Activated CD4-positive, alpha-beta T cell treated with anti-CD3 and anti-CD28 coated beads, Interleukin-2, amount 50 U/mL, for 48 hours (primary cell): ENCODE data around the gene TSHZ1.
A peak's percentile ranks its signal among the peaks of the same experiment; 100 is the strongest.

Experiments used
- DNase-seq, 2 experiments: peaks; one replicate each; pipeline ENCODE4 v3.0.0-alpha.2; 2020

Gene TSHZ1

DNA sequence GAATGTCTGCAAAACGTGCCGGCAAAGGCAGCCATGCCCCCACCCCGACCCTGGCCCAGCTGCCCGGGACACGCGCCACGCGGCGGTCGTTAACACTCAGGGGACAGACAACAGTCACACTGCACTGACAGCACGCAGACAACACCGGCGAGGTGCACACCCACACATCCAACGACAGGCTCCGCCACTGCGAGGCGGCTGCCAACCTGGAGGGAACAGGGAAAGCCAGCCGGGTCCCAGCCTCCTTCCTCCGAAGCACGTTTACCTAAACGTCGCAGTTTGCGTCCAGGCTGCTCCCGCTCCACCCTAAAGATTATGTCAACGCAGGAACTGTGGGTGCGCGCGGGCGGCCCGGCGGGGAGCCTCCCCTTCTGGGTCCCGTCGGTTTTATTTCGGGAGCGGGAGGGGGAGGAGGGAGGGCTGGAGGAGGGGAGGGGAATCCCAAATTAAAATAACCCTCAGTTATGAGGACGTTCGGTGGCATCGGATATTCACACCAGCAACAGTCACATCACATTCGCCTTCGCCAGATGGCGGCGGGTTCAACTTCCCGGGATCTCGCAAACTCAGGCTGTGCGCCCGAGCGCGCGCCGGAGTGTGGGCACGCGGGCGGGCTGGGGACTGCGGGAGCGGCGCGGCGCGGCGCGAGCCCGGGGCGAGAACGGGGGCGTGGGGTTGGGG lies 2.3 kb upstream of the TSHZ1 start:
- peak; percentile 59 to 65 for DNase-seq

DNA sequence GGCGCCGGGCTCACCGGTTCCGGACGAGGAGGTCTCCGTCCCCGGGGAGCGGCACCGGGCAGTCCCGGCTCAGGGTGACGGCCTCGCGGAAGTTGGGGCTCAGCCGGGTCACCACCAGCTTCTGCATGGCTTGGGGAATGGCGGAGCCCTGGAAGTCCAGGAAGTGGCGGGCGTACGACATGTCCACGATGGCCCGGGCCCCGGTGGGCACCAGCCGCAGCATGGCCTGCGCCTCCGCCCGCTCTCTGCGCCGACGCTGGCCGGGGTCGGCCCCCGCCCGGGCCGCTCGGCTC lies 1.8 kb upstream of the TSHZ1 start:
- DNase-seq: peak; percentile 43 to 49

DNA sequence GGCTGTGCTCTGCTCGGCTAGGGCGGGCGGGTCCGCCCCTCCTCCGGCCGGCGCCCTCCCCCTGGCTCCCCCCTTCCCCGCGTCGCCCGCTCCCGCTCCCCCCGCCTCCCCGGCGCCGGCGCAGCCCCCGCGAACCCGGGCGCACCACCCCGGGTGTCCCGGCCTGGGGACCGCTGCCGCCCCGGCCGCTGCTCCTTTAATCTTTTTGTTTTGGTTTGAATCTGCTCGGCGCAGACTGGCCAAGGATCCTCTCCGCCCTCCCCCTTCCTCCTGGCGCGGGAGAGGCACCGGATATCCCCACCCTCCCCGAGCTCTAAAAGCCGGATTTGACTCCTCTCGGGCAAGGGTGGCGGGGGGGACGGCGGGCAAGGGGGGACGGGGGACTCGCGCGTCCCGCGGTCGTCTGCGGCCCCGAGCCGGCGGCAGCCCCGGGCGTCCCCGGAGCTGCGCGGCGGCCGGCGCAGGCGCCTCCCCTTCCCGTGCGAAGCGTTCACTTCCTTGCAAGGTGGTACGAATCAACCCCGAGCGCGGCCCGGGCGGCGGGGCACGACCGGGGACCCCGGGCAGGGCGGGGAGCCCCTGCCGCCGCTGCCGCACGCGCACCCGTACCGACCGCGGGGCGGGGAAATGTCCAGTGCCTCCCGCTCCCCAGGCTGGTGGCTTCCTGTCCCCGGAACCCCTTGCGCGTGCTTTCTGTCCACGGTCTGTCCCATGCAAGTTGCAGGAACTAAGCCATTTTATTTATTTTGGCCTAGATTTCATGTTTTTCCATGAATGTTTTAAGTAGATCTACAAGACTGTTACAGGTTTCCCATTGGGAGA lies 1.3 kb upstream of the TSHZ1 start, which contains the start of gene PTGR3:
Gene PTGR3, minus strand, starts transcription at position 11 of the 822 bp plus-strand sequence. CDS start 81 bp downstream, outside the sequence.
- peak; percentile 81 to 85 for DNase-seq

DNA sequence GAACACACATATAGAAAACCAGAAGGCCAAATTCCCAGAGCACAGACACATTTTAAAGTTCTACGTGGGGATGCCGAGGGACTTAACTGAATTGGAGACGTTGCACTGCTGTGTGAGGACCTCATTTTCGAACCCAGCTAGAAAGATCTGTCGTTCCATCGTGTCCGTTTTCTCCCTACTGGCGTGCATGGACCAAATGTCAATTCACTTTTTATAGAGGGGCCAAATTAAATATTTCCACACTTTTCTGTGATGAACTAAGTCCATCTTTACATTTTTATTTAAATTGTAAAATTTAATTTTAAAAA lies 692 bp upstream of the TSHZ1 start:
- DNase-seq: no peak

DNA sequence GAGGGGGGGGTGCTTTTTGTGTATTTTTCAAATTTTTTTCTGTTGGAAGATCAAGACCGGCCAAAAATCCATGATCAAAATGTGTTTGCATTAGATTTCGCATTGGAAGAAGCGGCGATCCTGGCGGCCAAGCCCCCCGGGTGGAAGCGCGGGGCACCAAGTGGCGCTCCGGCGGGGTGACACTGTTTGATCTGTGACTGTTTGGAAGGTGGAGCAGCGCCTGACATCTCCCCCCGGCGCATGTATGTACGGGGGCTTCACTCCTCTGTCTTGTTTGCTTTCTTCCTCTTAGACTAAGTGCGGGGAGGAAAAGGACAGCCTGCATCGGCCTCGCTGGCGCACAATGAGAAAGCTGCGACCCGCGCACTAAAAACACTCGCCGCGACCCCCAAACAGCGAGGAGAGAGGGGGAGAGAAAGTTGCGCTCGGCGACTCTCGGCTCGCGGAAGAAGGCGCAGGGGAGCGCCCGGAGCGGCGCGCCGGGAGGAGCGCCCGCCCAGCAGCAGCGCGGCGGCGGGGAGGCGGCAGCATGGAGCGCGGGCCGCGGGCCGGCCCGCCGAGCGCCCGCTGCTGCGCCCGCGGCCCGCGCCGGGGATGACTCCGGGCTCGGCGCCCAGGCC lies 515 bp downstream of the TSHZ1 start:
- DNase-seq: peak in 1 of 2 experiments; percentile 31

DNA sequence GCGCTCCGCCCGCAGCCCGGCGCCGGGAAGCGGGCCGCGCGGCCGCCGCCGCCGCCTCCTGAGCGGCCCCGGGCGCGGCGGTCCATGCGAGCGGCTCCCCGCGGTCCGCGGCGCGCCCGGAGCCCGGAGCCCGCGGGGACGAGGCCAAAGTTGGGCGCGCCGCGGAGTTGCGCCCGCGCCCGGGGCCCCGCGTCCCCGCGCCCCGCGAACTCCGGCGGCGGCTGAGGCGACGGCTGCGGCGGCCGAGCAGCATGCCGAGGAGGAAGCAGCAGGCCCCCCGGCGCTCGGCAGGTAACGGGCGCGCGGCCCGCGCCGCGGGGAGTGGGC lies 992 bp downstream of the TSHZ1 start:
- no peak for DNase-seq

DNA sequence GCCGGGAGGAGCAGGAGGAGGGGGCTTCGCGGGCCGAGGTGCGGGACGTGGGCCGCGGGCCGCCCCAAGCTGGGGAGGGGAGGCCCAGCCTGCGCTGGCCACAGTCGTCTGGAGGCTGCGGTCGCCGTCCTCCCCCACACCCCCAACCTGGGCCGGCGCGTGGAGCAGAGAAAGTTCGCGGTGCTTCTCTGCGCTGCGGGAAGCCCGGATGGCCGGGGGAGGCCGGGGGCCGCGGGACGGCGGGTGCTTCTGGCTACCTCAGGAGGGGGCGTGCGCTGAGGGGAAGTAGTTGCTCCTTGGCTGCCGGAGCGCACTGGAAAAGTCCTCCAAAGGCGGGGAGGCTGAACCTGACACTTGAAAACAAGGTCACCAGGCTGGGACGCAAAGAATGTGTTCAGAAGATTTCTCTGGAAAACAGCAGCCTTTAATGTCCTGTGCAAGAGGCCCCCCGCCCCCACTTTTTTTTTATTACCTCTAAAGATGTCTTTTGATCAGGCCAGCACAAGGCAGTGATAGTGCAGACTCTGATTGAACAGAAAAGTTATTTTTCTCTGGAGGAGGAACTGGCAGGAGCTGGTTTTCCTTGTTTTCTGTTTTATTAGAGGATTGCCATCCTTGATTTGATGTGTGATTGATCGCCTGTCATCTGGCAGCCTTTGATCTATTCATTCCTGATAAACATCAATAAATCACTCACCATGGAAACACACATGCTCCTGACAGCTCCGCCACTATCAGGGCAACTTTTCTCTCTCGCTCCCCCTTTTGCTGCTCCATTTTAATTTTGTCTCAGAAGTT lies 1.6 kb downstream of the TSHZ1 start:
- peak; percentile 42 to 55 for DNase-seq

DNA sequence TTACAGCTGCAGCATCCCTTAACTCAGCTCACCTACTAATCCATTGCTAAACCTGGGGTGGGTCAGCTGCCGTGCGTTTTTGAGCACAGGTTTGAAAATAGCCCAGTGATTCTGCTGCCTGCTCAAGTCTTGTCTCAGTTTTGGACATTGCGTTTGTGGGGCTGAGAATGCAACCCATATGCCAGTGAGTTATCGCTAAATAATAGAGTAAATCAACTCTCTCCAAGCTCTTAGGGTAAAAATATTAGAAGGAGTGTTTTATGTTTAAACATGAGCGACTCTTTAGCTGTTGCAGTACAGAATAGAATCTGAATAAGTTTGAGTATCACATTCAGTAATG lies 2.1 kb downstream of the TSHZ1 start:
- no peak for DNase-seq

DNA sequence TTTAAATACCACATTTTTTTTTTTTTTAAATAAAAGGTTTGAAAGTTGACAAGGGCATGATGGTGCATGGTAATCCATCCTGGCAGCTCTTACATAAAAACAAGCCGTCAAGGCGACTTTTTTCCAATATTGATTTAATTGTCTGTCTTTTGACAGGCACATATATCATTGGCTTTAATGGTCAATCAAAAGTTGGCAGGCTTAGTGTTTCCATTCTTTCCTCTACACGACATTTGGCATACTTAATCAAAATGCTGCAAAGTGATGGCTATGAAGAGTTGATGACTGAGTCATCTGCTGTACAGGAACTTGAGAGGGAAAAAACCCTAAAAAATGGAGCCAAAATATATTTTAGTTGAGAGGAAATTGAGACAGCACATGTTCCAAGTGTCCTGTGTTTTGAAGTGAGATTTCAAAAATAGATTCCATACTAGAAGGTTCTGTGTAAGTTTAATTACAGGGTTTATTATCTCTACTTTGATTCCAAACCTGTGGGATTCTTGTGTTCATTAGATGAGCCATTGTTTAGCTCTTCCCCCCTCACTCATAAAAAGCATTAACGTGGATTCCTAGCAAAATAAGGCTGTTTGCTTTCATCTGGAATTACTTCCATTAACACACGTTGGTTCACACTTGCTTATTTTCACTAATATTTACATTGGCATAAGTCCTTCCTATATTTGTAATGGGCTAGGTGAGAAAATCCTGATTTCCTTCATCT lies 3.2 kb downstream of the TSHZ1 start:
- no peak for DNase-seq

DNA sequence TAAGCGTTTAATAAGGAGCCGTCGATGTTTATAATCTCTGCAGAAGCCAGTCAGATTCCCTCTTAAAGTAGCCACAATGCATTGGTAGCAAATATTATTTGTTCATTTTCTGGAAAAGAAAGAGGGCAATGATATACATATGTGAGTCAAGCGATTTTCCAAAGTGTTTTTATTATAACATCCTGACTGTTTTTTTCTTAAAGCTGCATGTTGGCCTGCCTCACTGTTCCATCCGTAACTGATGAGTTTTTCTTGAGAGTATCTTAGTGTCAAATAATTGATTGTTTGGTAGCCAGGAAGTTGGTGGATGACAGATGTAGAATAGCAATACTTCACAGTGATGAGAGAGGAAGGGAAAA lies 3.7 kb downstream of the TSHZ1 start:
- no peak for DNase-seq

DNA sequence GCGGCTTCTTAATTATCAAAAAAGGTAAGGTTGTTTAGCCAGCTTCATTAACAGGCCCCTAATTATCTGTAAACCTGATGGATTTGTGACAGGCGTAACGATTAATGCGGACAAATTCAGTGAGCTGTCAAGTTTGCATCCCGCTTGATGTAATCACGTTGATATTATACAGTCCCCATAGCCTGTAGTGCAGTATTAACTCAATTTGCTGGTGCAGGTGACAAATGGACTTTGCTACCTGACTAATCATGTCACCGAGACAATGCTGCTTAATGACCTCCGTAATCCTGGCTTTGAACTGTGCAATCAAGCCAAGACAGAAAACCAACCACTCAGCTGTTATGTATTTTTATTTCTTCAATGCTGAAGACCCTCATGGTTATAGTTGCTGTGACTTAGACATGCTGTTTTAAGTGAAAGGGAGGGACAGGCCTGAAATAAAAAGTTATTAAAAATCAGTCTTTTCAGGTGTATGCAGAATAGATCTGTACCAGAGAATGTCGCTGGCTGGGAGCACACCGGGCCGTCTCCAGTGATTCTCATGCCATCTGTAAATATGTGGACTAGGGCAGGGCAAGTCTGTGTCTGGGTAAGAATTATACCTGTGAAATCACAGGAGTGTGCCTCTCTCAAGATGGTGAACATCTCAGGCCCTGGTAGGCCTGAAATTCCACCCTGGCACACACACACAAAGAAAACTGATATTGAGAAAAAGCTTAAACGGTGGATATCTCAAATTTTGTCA lies 4.3 kb downstream of the TSHZ1 start:
- DNase-seq: no peak

DNA sequence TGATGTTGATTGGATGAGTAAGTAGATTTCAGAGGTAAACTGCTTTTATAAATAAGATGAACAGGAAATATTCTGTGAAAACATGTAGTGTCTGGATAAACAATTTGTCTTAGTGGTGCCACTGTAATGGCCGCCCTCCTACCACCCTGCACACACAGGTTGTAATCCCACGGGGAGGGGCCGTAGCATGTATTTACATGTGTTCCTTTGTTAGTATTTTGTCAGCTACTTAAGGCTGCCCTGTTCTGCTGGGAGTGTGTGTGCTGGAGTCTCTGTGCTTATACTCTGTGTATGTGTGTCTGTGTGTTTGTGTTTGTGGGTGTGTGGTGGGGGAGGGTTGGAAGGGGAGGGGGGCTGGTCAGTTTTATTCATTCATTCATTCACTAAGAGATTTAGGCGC lies 5.1 kb downstream of the TSHZ1 start:
- no peak for DNase-seq

DNA sequence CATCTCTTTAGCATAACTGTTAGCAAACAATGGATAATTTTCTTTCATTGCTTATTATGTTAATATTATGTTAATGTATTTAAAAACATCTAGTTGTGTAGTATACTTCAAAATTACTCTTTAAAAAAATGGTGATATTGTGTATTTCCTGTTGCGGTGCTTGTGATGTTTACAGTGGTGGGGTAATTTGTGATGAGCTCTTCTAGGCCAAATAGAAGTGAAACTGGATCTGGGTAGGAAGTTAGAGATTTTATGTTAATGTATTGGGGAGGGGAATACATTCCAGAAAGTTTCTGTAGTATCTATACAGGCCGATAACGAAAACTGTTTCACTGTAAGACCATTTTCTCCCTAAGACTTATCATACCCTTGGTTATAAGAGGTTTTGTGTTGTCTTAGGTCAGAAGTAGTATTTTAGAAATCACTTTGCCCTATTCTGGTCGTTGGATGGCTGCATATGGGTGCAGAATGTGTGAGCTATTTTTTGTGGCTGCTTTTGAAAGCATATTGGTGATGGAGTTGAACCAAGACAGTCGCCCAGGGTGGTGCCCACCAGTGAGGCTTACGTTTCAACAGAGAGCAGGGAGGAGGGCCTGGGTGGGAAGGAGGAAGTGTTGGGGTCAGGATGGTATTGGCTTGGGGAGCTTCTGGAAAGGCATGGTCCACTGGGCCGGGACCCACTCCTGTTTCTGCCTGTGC lies 5.8 kb downstream of the TSHZ1 start:
- DNase-seq: no peak

DNA sequence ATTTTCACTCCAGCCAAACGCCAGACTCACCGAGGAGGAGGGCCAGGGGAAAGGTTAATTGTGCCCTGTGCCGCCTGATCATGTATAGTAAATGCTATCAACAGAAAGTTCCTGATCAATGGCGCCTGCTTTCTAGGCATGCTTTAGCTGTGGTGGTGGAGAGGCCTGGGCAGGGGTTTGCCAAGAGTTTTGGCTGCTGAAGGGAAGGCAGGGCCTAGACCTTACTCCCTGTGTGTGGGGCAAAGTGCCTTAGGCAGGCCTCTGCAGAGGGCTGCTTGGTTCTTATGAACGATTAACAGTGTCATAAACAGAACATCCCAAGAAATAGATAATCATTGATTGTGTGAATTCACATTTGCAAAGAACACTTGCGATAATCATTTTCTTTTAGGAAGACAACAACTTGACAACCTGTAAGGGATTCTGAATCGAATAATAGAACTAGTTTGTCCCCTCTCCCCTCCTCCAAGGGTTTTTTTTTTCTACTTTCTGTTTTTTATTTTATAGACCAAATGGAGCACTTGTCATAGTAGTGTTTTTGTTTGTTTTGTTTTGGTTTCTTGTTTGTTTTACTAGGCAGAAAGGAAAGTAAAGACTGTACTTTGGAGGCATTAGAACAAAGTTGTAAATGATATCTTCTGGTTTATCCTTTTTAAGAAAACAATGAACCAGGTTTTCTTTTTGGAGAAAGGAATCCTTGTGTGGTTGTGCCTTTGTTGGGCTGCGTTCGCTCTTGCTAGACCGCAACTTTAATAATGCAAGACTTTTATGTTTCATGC lies 6.5 kb downstream of the TSHZ1 start:
- DNase-seq: no peak

DNA sequence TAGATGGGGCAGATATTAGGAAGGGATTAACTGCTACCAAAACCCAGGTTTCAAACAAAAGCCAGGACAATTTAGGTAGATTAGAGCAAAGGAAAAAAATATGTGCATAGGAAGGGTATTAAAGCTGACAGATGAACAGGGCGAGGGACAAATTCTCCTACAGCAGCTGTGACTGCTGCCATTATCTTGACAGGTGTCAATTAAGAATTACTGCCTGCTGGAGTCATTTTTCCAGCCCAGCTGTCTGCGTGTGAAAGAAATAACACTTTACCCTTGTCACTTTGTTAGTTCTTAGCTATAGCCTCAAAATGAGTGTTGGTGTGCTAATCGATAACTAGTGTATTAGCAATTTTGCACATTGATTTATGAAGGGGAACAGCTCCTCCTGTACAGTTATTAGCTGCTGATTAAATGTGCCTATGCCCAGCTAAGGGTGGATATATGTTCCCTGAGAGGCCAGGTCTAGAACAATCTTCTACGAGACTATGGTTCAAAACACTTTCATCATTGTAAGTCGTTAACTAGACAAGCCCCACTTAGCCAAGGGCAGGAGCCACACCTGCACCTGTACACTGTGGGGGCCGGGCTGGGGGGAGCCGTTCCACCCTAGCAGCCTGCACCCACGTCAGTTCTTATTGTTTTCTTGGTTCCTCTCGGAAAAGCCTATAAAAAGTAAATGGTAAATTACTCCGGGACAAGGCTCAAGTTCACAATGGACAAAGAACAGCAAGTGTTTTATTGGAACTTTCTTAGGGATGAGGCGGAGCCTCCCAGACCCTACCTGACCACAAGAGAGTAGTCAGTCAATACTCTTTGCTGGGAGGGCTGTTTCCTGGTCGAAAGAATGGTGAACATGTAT lies 7.7 kb downstream of the TSHZ1 start:
- no peak for DNase-seq

DNA sequence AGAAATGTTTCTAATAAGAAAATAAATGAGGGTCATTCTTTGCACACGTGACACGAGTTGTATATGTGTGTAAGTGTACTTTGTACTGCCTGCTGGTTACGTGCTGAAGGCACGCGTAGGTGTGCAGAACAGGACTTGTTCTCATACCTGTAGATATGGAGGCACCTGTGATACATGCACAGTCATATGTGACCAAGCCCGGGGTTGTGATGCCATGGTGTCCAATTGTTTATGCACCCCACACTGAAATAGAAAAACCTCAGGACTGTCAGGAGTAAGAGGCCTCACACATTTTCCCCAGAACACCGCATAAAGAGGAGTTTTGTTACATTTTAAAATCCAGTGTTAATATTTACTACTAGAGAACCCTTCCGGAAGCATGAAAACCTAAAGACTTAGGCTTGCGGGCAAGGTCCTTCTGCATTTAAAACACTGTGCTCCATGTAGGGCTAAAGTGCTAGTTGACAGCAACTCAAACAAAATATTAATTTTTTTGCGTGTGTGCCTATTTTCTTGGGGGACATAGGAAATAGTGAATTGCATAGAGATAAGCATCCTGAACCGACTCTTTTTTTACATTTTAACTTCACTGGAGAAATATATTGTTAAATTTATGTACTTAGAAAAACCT lies 9.3 kb downstream of the TSHZ1 start:
- DNase-seq: no peak

DNA sequence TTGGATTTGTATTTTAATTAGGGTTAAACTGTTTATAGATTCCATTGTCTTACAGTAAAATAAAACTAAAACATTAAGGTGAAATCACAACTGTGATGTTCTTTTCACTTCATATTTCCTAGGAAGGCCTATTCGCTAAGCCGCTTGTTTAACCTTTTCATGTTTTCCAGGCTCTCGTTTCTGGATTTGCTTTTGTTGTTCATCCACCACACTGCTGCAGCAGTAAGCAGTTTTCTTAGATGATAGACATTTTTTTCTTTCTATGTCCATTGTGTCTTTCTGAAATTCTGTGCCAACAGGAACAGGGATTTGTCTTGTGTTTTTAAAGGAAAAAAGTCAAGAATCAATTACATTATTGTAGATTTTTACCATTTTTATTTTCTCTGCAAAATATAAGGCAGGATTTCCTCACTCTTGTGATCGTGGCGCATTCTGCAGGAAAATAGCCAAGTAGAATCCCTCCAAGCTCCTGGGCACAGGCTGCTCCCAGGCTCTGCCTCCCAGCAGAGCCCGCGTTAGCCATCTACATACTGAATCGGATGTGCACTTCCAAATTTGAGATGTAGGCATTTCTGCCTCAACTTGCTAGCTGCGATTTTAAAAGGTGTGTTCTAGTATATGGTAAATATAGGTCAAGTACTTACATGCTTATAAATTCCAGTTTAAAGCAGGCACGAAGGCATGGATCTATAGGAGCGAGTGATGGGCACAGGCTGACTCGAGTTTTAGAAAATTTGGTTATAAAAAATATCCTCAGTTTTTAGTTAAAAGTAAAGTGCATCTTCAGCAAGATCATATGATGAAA lies 10.2 kb downstream of the TSHZ1 start:
- DNase-seq: no peak

DNA sequence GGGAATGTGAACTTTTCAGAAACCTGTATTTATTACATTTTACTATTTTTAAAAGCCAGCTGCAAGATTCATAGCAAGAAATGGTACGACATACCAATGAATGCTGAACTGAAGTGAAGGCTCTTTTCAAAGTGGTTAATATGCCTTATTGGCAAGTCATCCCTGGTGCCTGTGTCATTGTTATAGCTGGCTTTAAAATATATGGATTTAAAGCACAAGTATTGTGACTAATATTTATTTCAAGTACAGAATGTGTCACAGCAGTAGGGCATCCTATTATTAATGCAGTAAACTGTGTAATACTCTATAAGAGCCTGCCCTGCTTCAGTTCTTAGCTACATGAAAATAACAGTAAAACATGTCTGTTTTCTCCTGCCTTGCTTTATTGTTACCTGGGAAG lies 10.8 kb downstream of the TSHZ1 start:
- no peak for DNase-seq

DNA sequence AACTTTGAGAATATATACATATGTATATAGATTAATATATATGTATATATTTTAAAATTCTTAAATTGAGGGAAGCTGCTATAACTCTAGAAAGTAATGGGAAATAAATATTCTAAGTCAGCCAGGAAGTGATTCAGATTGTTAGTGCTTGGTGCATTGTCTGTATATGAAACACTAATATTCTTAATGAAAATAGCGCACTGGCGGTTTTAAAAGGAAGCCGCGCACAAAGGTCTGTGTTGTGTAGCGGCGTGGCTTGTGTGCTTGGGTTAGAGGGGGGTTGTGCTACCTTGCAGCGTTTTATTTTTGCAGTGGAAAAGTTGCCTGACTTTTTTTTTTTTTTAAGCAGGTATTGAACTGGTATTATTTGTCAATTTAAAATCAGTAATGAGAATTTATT lies 11.3 kb downstream of the TSHZ1 start:
- no peak for DNase-seq
